H4 (cell line): ENCODE results near the gene HCRT. TPM values are rescaled to one million over a fixed set of nuclear protein-coding genes. Genes with fewer than 3 reads are reported as not detected.
A peak's percentile ranks its signal among the peaks of the same experiment; 100 is the strongest.

Experiments used
- DNase-seq: peaks from one replicate; pipeline ENCODE4 v3.0.0-alpha.2; 2015; ENCODE audit warnings: low spot score
- total RNA-seq: library from RNA; depleted of rRNA; stranded (reverse); fragments of >200 nt; shearing (Covaris generic); gene quantifications from 2 replicates; pipeline ENCODE4 v1.2.3, GENCODE V29; 2014; rRNA removed

Gene HCRT
- total RNA-seq, 1 experiment from 2014 or later, result not detected

DNA sequence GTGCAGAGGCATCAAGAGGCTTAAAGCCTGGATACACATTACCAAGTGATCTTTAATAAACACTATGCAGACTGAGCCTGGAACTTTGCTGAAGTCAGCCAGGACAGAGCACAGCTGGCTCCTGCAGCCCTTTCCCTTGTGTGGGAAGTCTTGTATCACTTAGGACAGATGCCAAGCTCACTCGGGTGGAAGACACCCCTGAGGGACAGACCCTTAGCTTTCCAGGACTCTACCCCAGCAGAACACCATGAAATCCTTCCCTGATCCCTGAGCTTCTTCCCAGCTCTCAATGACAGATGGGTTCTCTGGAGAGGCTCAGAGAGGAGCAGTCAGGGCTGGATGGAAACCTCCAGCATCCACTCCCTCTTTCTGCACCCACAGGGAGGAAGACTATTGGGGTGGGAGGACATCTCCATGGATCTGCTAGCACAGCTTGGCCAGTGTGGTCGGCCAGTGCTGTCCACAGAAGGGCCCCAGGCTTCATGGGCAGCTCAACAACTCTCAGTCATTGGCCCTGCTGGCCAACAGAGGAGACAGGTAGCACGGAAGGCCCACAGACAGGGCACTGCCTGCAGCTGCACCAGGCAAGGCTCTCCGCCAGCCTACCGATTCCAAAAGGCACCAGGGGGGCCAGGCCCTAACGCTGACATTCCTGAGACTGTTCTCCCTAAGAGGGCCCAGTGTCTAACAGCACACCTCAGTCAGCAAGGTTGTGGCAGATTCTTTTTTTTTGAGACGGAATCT is 46.3 kb downstream of the HCRT start:
- DNase-seq, result no peak

DNA sequence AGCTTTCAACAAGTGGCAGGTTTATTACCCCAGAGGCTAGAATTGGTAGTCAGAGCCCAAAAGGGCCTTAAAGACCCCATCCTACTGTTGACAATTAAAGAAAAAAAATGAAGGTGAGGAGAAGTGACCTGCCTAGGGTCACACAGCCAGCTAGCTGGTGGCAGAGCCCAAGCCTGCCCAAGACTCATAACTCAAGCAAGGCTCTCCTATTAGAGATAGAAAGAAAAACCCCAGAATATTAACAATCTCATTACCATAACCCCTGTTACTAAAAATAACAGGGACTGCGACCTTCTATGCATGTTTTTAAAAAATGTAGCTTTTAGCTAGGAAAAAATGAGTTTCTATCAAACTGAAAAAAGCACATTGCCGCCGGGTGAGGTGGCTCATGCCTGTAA is 48.6 kb downstream of the HCRT start:
- no peak for DNase-seq

DNA sequence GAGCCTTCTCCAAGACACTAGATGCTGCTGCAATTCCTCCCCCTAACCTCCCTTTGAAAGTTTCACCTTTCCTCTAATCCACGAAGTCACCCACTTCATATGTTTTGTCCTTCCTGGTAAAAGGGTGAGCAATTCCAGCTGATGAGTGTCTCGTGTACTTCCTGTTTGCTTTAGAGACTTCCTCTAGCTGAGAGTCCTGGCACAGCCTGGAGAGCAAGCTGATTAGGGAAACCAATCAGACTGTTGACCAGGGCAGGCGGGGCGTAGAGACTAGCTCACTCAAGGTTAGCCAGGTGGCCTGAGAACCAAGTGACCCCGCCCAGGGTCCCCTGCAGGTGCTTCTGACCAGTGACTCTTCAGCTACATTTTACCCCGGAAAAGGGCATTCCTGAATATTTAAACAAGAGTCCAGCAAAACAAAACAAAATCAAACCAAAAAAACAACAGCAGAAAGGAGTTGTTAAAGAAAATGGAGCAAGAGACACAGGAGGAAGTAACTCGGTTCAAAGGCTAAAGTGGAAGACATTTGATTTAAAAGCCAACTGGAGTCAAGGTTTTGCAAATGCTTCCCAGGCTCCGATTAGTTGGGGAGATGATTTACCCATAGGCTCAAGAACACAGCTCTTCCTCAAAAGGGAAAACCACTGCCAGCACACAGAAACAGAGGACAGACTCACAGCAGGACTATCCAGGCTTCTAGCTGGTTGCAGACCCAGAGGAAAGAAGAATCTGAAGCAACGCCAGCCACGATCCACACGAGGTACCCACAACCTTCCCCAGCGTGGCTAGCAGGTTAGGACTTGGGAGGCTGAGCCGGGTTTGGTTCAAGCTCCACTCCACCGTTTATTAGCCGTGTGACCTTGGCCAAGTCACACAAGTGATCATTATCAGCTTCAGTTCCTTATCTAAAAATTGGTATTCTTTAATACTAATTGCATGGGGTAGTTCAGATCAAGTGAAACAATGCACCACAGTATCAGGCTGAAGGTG is 49.3 kb downstream of the HCRT start:
- DNase-seq, result peak; percentile 58

DNA sequence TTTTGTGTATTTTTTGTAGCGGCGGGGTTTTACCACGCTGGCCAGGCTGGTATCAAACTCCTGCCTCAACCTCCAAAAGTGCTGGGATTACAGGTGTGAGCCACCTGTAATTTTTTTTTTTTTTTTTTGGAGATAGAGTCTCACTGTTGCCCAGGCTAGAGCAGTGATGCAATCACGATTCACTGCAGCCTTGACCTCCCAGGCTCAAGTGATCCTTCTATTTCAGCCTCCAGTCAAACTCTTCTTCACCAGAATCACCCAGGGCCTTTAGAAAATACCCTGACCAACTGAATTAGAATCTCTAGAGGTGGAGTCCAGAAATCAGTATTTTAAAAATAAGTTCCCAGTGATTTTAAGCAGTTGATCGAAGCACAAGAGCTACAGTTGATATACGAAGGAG is 50.1 kb downstream of the HCRT start:
- no peak for DNase-seq

Other genes starting within 250 kb of the HCRT start
- 47.5 and 64.8 TPM in 2 replicates for gene CNP, start 218.7 kb downstream of the HCRT start, total RNA-seq
- 86.7 and 109 TPM in 2 replicates for gene DNAJC7, start 168.0 kb downstream of the HCRT start, total RNA-seq
- 23.9 and 36.9 TPM in 2 replicates for gene NKIRAS2, start 165.4 kb downstream of the HCRT start, total RNA-seq
- gene C17orf113, start 134.9 kb downstream of the HCRT start, total RNA-seq, result 0.19 and 0.62 TPM in 2 replicates
- 0.04 TPM in 1 of 2 replicates, not detected in the other for gene ZNF385C, start 87.0 kb downstream of the HCRT start, total RNA-seq
- gene DHX58, start 72.7 kb downstream of the HCRT start, total RNA-seq, result 7.5 and 7.7 TPM in 2 replicates
- gene KAT2A, start 64.1 kb downstream of the HCRT start, total RNA-seq, result 7.5 and 16.7 TPM in 2 replicates
- not detected in 2 replicates for gene HSPB9, start 62.6 kb downstream of the HCRT start, total RNA-seq
- gene RAB5C, start 30.5 kb downstream of the HCRT start, total RNA-seq, result 67.3 and 79.9 TPM in 2 replicates
- 0.06 TPM in 1 of 2 replicates, not detected in the other for gene KCNH4, start 4.3 kb downstream of the HCRT start, total RNA-seq
- gene GHDC, start 9.0 kb upstream of the HCRT start, total RNA-seq, result 1.5 and 1.9 TPM in 2 replicates
- gene STAT5B, start 90.9 kb upstream of the HCRT start, total RNA-seq, result 13.7 and 25.0 TPM in 2 replicates
- 0.35 and 0.41 TPM in 2 replicates for gene STAT5A, start 103.0 kb upstream of the HCRT start, total RNA-seq
- gene STAT3, start 203.0 kb upstream of the HCRT start, total RNA-seq, result 72.6 and 77.5 TPM in 2 replicates
- 53.8 and 69.6 TPM in 2 replicates for gene CAVIN1, start 237.8 kb upstream of the HCRT start, total RNA-seq